MM.1S (cell line): ENCODE data around the gene TRAPPC11.

Experiments used
- CTCF ChIP-seq: fragments of 300-600 bp; sonication (generic); IDR thresholded peaks from 2 replicates; pipeline ENCODE4 v1.5.1; 2016; ENCODE audit warnings: antibody characterized with exemption, low read length, mixed read lengths
- EZH2 ChIP-seq: fragments of 300-600 bp; sonication (generic); optimal IDR thresholded peaks from 2 replicates; pipeline ENCODE3; 2017; ENCODE audit warnings: low read depth, mild to moderate bottlenecking, antibody characterized with exemption, low read length, mixed read lengths

- no peak for TF ChIP-seq CTCF
- no peak for TF ChIP-seq EZH2
These were observed 26.4 kb upstream of the TRAPPC11 start for GRCh38 chr4:183632689-183633088.
